Stimulated activated naive B cell treated with anti-CD40 and anti-IgM and Interleukin-4, amounts not matched to agents 10 μg/mL and 1 μg/mL and 100 μg/mL, for 72 hours (primary cell): ENCODE results near the gene PTPRN2.
"Not testable (repeated sequence)": the region's sequence is repeated elsewhere in the genome, so short reads cannot be mapped to it uniquely, and the experiment has no call there.

ENCODE experiments used
- ATAC-seq, 2 donors: fragments of 150-1000 bp; cut with Tn5 transposase; replicated peaks; 2 replicates each; pipeline ENCODE4 v1.10.0; 2021; ENCODE audit warnings: moderate library complexity in 1 of 2
- DNase-seq: peaks from one replicate; pipeline ENCODE4 v3.0.0; 2021
- H3K27ac Mint-ChIP-seq: one replicate; pipeline ENCODE4 v1.8.0; 2022; ENCODE audit warnings: mild to moderate bottlenecking, mixed read lengths
- H3K27me3 Mint-ChIP-seq, 2 donors: one replicate each; pipeline ENCODE4 v1.8.0; 2022; ENCODE audit warnings: mixed read lengths in 2 of 2
- H3K36me3 Mint-ChIP-seq, 2 donors: one replicate each; pipeline ENCODE4 v1.8.0; 2022; ENCODE audit warnings: mixed read lengths in 2 of 2, mild to moderate bottlenecking in 1 of 2
- H3K4me1 Mint-ChIP-seq, 2 donors: one replicate each; pipeline ENCODE4 v1.8.0; 2022; ENCODE audit warnings: mixed read lengths in 2 of 2, mild to moderate bottlenecking in 1 of 2
- H3K4me3 Mint-ChIP-seq, 2 donors: one replicate each; pipeline ENCODE4 v1.8.0; 2022; ENCODE audit warnings: mild to moderate bottlenecking in 2 of 2, mixed read lengths in 2 of 2, moderate library complexity in 1 of 2
- H3K9me3 Mint-ChIP-seq, 2 donors: one replicate each; pipeline ENCODE4 v1.8.0; 2022; ENCODE audit warnings: mixed read lengths in 2 of 2, mild to moderate bottlenecking in 1 of 2

The PTPRN2 gene

GRCh38 chr7:158042156-158042880, 545.3 kb downstream of the PTPRN2 start:
- Mint-ChIP-seq H3K4me3 (no peak overlapping the region), H3K27ac (no peak overlapping the region), H3K36me3 (peaks cover 0 to 3% of the 10 kb centered on the region in 2 donors), H3K27me3 (no peaks in the 10 kb centered on the region), H3K4me1 (no peaks in the 10 kb centered on the region), H3K9me3 (peaks cover 16 to 19% of the 10 kb centered on the region in 2 donors)
- DNase-seq (no peak), ATAC-seq (no peak)

- Mint-ChIP-seq H3K4me3 (no peak overlapping the region), H3K9me3 (peaks cover 21 to 22% of the 10 kb centered on the region in 2 donors), H3K27me3 (no peaks in the 10 kb centered on the region), H3K27ac (no peak overlapping the region), H3K4me1 (no peaks in the 10 kb centered on the region), H3K36me3 (peaks cover 0 to 3% of the 10 kb centered on the region in 2 donors)
- no peak for ATAC-seq
- DNase-seq, result no peak
Measured at GRCh38 chr7:158040199-158040598, 547.4 kb downstream of the PTPRN2 start.

GRCh38 chr7:158039270-158039669, 548.4 kb downstream of the PTPRN2 start:
- Mint-ChIP-seq H3K4me1 (no peaks in the 10 kb centered on the region), H3K27ac (no peak overlapping the region), H3K27me3 (no peaks in the 10 kb centered on the region), H3K4me3 (no peak overlapping the region), H3K36me3 (peaks cover 0 to 3% of the 10 kb centered on the region in 2 donors), H3K9me3 (peaks cover 24 to 25% of the 10 kb centered on the region in 2 donors)
- no peak for ATAC-seq
- DNase-seq, result no peak

GRCh38 chr7:158037211-158037610, 550.4 kb downstream of the PTPRN2 start:
- Mint-ChIP-seq H3K4me1 (no peaks in the 10 kb centered on the region), H3K27ac (no peak overlapping the region), H3K36me3 (peaks cover 0 to 8% of the 10 kb centered on the region in 2 donors), H3K4me3 (no peak overlapping the region), H3K27me3 (no peaks in the 10 kb centered on the region), H3K9me3 (peaks cover 38 to 41% of the 10 kb centered on the region in 2 donors)
- DNase-seq (no peak), ATAC-seq (no peak)

- H3K36me3 Mint-ChIP-seq, result peaks cover 0 to 8% of the 10 kb centered on the region in 2 donors
- no peak overlapping the region for H3K4me3 Mint-ChIP-seq
- no peaks in the 10 kb centered on the region for H3K27me3 Mint-ChIP-seq
- no peaks in the 10 kb centered on the region for H3K4me1 Mint-ChIP-seq
- H3K9me3 Mint-ChIP-seq, result peaks cover 37 to 39% of the 10 kb centered on the region in 2 donors
- no peak overlapping the region for H3K27ac Mint-ChIP-seq
- no peak for ATAC-seq
- no peak for DNase-seq
Measured at GRCh38 chr7:158035343-158035742, 552.3 kb downstream of the PTPRN2 start.

GRCh38 chr7:158034571-158034970, 553.1 kb downstream of the PTPRN2 start:
- Mint-ChIP-seq H3K27me3 (peaks cover 0 to 2% of the 10 kb centered on the region in 2 donors), H3K36me3 (peaks cover 0 to 5% of the 10 kb centered on the region in 2 donors)
- no peak for ATAC-seq

GRCh38 chr7:158033925-158034324, 553.7 kb downstream of the PTPRN2 start:
- H3K36me3 Mint-ChIP-seq, H3K4me3 Mint-ChIP-seq, H3K27ac Mint-ChIP-seq, DNase-seq, H3K27me3 Mint-ChIP-seq, H3K4me1 Mint-ChIP-seq, ATAC-seq: not testable (repeated sequence)
- H3K9me3 Mint-ChIP-seq, result peaks cover 26 to 29% of the 10 kb centered on the region in 2 donors

More at GRCh38 chr7:158034571-158034970, 553.1 kb downstream of the PTPRN2 start:
- Mint-ChIP-seq H3K27ac (no peak overlapping the region), H3K9me3 (peaks cover 29 to 32% of the 10 kb centered on the region in 2 donors), H3K4me1 (no peaks in the 10 kb centered on the region), H3K4me3 (no peak overlapping the region)
- DNase-seq, result no peak

- Mint-ChIP-seq H3K4me3 (no peak overlapping the region), H3K9me3 (peaks cover 26 to 29% of the 10 kb centered on the region in 2 donors), H3K27ac (no peak overlapping the region), H3K4me1 (no peaks in the 10 kb centered on the region), H3K27me3 (peaks cover 0 to 5% of the 10 kb centered on the region in 2 donors), H3K36me3 (peaks cover 0 to 5% of the 10 kb centered on the region in 2 donors)
- ATAC-seq (no peak), DNase-seq (no peak)
Measured at GRCh38 chr7:158033196-158033595, 554.4 kb downstream of the PTPRN2 start.

- Mint-ChIP-seq H3K4me1 (no peaks in the 10 kb centered on the region), H3K36me3 (peaks cover 0 to 5% of the 10 kb centered on the region in 2 donors), H3K9me3 (peaks cover 22 to 23% of the 10 kb centered on the region in 2 donors), H3K27ac (no peak overlapping the region), H3K4me3 (no peak overlapping the region), H3K27me3 (peaks cover 0 to 5% of the 10 kb centered on the region in 2 donors)
- DNase-seq (no peak), ATAC-seq (no peak)
Measured at GRCh38 chr7:158032561-158033115, 555.0 kb downstream of the PTPRN2 start.

GRCh38 chr7:158031867-158032308, 555.7 kb downstream of the PTPRN2 start:
- DNase-seq, result no peak
- Mint-ChIP-seq H3K4me3 (no peak overlapping the region), H3K4me1 (no peaks in the 10 kb centered on the region), H3K27ac (no peak overlapping the region), H3K27me3 (peaks cover 0 to 5% of the 10 kb centered on the region in 2 donors), H3K9me3 (peaks cover 22 to 23% of the 10 kb centered on the region in 2 donors), H3K36me3 (peaks cover 0 to 5% of the 10 kb centered on the region in 2 donors)
- ATAC-seq, result no peak

- no peaks in the 10 kb centered on the region for H3K4me1 Mint-ChIP-seq
- H3K27me3 Mint-ChIP-seq, result peaks cover 0 to 5% of the 10 kb centered on the region in 2 donors
- H3K27ac Mint-ChIP-seq, result no peak overlapping the region
- ATAC-seq (no peak), DNase-seq (no peak)
- H3K9me3 Mint-ChIP-seq, result peaks cover 18 to 19% of the 10 kb centered on the region in 2 donors
- no peak overlapping the region for H3K4me3 Mint-ChIP-seq
- H3K36me3 Mint-ChIP-seq, result peaks cover 0 to 5% of the 10 kb centered on the region in 2 donors
Measured at GRCh38 chr7:158030566-158030965, 557.1 kb downstream of the PTPRN2 start.

- ATAC-seq, result no peak
- Mint-ChIP-seq H3K27me3 (peaks cover 0 to 5% of the 10 kb centered on the region in 2 donors), H3K36me3 (peaks cover 0 to 5% of the 10 kb centered on the region in 2 donors), H3K27ac (no peak overlapping the region), H3K4me1 (no peaks in the 10 kb centered on the region), H3K4me3 (no peak overlapping the region), H3K9me3 (peaks cover 18 to 19% of the 10 kb centered on the region in 2 donors)
- DNase-seq, result no peak
Measured at GRCh38 chr7:158030071-158030470, 557.6 kb downstream of the PTPRN2 start.

GRCh38 chr7:158029509-158029908, 558.1 kb downstream of the PTPRN2 start:
- Mint-ChIP-seq H3K36me3 (peaks cover 0 to 5% of the 10 kb centered on the region in 2 donors), H3K27ac (no peak overlapping the region), H3K27me3 (peaks cover 0 to 5% of the 10 kb centered on the region in 2 donors), H3K4me3 (no peak overlapping the region), H3K4me1 (no peaks in the 10 kb centered on the region), H3K9me3 (peaks cover 18% of the 10 kb centered on the region in 2 donors)
- DNase-seq (no peak), ATAC-seq (no peak)

- DNase-seq (no peak), ATAC-seq (no peak)
- Mint-ChIP-seq H3K36me3 (peaks cover 0 to 5% of the 10 kb centered on the region in 2 donors), H3K27me3 (peaks cover 0 to 5% of the 10 kb centered on the region in 2 donors), H3K9me3 (peaks cover 13% of the 10 kb centered on the region in 2 donors), H3K4me3 (no peak overlapping the region), H3K4me1 (no peaks in the 10 kb centered on the region), H3K27ac (no peak overlapping the region)
Measured at GRCh38 chr7:158028971-158029370, 558.7 kb downstream of the PTPRN2 start.
